Esophagus squamous epithelium (tissue), 4 donors: ENCODE measurements around the gene KLHL14.

ENCODE experiments used
- POLR2A ChIP-seq, 4 donors: fragments of 450-650 bp; IDR thresholded peaks; one replicate each; pipeline ENCODE4 v1.6.1; 2017; ENCODE audit warnings: antibody characterized with exemption in 4 of 4, mild to moderate bottlenecking in 4 of 4, moderate library complexity in 3 of 4
- TF ChIP-seq, protein P1 (sequence below), 6 experiments: fragments of 450-650 bp in 4 of 6; fragments of 200-600 bp in 2 of 6; sonication (generic) in 2 of 6; IDR thresholded peaks; one replicate each; pipeline ENCODE4 v1.5.1; 2016 to 2019; ENCODE audit warnings: antibody characterized with exemption in 6 of 6, mild to moderate bottlenecking in 4 of 6, moderate library complexity in 4 of 6

DNA sequence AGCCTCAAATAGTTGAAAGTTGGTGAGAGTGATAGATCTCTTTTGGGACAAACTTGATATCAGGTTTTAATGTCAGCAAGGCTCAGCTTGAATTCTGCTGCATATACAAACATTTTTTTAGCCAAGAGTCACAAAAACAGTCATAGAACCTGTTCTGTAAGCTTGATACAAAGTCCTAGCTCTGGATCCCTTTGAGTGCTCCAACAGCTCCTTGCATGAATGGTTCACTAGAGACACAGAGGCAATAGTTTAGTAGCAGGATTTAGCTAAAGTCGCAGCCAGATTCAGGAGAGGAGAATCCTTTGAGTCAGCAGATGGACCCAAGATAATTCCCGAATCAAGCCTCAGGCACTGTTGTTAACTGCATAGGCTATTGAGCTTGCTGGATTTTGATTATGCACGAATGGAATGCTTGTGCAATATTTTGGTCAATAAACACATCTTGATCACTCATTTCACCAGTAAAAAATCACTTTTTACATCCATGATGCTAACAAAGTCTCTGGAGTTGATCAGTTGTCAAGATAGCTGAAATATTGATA lies 148.6 kb downstream of the KLHL14 start:
- TF ChIP-seq, protein P1, sequence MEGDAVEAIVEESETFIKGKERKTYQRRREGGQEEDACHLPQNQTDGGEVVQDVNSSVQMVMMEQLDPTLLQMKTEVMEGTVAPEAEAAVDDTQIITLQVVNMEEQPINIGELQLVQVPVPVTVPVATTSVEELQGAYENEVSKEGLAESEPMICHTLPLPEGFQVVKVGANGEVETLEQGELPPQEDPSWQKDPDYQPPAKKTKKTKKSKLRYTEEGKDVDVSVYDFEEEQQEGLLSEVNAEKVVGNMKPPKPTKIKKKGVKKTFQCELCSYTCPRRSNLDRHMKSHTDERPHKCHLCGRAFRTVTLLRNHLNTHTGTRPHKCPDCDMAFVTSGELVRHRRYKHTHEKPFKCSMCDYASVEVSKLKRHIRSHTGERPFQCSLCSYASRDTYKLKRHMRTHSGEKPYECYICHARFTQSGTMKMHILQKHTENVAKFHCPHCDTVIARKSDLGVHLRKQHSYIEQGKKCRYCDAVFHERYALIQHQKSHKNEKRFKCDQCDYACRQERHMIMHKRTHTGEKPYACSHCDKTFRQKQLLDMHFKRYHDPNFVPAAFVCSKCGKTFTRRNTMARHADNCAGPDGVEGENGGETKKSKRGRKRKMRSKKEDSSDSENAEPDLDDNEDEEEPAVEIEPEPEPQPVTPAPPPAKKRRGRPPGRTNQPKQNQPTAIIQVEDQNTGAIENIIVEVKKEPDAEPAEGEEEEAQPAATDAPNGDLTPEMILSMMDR (IDR thresholded peaks at IDR 0.05) = no peak
- TF ChIP-seq POLR2A (IDR thresholded peaks at IDR 0.05) = no peak
